Cardiac muscle cell (in vitro differentiated cells and primary cell): ENCODE measurements around the gene MAML3. TPM values are rescaled to one million over a fixed set of nuclear protein-coding genes. Genes with fewer than 3 reads are reported as not detected.

Experiments used
- DNase-seq, 2 donors: peaks; one replicate each; pipeline versions ENCODE4 v3.0.0 to v3.0.0-alpha.2; 2010 to 2017; ENCODE audit warnings: low read depth in 1 of 2, low spot score in 1 of 2
- H3K27ac ChIP-seq: fragments of 200-600 bp; sonication (generic); 2 replicates; pipeline ENCODE4 v1.5.1; 2016
- H3K27me3 ChIP-seq: fragments of 200-600 bp; sonication (generic); 2 replicates; pipeline ENCODE4 v1.6.0; 2016; ENCODE audit warnings: control low read depth
- H3K36me3 ChIP-seq: fragments of 200-600 bp; sonication (generic); 2 replicates; pipeline ENCODE4 v1.5.1; 2016; ENCODE audit warnings: control low read depth
- H3K4me1 ChIP-seq: fragments of 200-600 bp; sonication (generic); 2 replicates; pipeline ENCODE4 v1.8.1; 2017; ENCODE audit warnings: low read depth, mild to moderate bottlenecking, mixed run types
- H3K4me3 ChIP-seq: fragments of 200-600 bp; sonication (generic); 2 replicates; pipeline ENCODE4 v1.5.1; 2016; ENCODE audit warnings: mild to moderate bottlenecking
- H3K9me3 ChIP-seq: fragments of 200-600 bp; sonication (generic); 2 replicates; pipeline ENCODE4 v1.5.1; 2017; ENCODE audit warnings: low read depth, mild to moderate bottlenecking, control low read depth
- polyA plus RNA-seq: library from polyadenylated mRNA; unstranded; fragments of >200 nt; fragmentation: Nextera tagmentation; extraction: Ambion mirVana; gene quantifications from 2 replicates; pipeline ENCODE4 v1.2.1, GENCODE V29; 2016
- total RNA-seq: library from RNA; depleted of rRNA; stranded (reverse); fragments of >200 nt; gene quantifications from 2 replicates; pipeline ENCODE4 v1.2.3, GENCODE V29; 2016
- TF ChIP-seq, protein P1 (sequence below): IDR thresholded peaks from 2 replicates; pipeline ENCODE4 v1.5.1; 2012; ENCODE audit warnings: low read depth, mild to moderate bottlenecking, low read length

Gene MAML3
- total and polyA plus RNA-seq, 2 experiments from 2014 or later = 7.8 to 22.8 TPM

DNA sequence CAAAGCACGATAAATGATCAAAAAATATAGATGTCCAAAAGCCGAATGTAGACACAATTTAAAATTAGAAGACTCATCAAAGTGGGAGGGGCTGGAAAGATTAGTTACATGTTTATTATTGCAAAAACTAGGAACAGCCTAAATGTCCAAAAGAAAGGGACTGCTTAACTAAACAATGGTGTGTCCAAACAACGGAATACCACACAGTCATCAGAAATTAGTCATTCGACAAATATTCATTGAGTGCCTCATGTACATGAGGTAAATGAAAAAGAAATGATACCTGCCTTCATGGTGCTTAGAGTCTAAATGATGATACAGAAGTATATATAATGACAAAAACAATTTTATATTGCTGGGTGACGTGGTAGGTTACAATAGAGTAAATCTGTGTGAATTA is 139.7 kb downstream of the MAML3 start:
- H3K27me3 ChIP-seq = no peaks in the 10 kb centered on the region
- H3K27ac ChIP-seq = no peak overlapping the region
- no peaks in the 10 kb centered on the region for H3K9me3 ChIP-seq
- peaks cover 16% of the 10 kb centered on the region for H3K4me1 ChIP-seq
- TF ChIP-seq, protein P1, sequence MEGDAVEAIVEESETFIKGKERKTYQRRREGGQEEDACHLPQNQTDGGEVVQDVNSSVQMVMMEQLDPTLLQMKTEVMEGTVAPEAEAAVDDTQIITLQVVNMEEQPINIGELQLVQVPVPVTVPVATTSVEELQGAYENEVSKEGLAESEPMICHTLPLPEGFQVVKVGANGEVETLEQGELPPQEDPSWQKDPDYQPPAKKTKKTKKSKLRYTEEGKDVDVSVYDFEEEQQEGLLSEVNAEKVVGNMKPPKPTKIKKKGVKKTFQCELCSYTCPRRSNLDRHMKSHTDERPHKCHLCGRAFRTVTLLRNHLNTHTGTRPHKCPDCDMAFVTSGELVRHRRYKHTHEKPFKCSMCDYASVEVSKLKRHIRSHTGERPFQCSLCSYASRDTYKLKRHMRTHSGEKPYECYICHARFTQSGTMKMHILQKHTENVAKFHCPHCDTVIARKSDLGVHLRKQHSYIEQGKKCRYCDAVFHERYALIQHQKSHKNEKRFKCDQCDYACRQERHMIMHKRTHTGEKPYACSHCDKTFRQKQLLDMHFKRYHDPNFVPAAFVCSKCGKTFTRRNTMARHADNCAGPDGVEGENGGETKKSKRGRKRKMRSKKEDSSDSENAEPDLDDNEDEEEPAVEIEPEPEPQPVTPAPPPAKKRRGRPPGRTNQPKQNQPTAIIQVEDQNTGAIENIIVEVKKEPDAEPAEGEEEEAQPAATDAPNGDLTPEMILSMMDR = no peak
- H3K36me3 ChIP-seq = no peaks in the 10 kb centered on the region
- DNase-seq = no peak
- H3K4me3 ChIP-seq = no peak overlapping the region

DNA sequence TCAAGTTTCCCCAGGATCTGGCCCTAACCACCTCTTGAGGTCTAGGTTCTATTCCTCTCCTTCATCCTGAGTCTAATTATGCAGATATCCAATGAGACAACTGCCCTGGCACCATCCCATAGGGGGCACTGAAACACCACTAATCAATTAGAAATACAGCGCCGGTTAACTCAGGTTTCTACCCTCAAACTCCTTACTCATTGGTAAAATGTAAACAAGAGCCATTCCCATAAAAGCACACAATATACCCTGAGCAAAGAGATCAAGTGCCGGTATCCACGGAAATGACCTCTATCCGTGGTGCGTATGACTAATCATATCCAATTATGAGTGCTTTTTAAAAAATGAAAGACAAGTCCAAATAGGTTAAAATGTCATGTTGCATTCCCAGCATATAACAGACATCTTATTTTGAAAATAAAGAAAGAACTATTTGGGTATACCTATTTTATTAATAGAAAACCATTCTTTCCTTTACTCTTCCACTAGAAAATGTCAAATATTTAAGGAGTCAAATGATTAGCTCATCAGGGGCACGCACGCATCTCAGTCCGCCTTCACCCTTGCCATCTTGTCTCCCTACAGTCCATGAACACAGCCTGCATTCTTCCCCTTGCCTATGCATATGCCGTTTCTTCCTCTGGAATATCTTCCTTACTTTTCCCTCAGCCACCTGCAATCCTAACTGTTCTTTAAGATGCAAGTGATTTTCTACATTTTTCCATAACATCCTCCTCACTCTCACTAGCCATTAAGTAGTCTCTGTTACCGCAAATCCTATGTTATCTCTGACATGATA is 141.1 kb downstream of the MAML3 start:
- H3K27me3 ChIP-seq = no peaks in the 10 kb centered on the region
- DNase-seq = peak; percentile 60 to 75
- H3K4me1 ChIP-seq = peaks cover 17% of the 10 kb centered on the region
- H3K27ac ChIP-seq = no peak overlapping the region
- TF ChIP-seq, protein P1 = peak; percentile 70
- no peaks in the 10 kb centered on the region for H3K36me3 ChIP-seq
- H3K9me3 ChIP-seq = no peaks in the 10 kb centered on the region
- no peak overlapping the region for H3K4me3 ChIP-seq

DNA sequence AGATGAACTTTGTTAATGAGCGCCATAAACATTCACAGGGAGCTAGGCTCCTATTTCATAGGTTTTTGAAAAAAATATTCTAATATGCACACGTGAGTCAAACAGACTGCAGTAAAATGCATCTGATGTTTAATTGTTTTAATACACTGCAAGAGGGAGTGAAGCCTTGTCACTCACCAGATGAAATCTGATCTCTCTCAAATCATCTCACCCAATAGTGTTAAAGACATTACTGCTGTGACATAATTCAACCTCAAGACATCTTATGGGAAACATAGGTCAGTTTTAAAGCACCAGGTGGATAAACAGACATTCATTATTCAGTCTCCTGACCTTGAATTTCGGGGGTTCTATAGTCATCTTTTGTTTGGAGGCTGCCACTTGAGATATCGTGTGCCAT is 148.3 kb downstream of the MAML3 start:
- Histone ChIP-seq H3K4me1 (peaks cover 42% of the 10 kb centered on the region), H3K27ac (no peak overlapping the region), H3K27me3 (no peaks in the 10 kb centered on the region), H3K4me3 (no peak overlapping the region), H3K9me3 (no peaks in the 10 kb centered on the region), H3K36me3 (no peaks in the 10 kb centered on the region)
- no peak for DNase-seq
- TF ChIP-seq, protein P1 = no peak

DNA sequence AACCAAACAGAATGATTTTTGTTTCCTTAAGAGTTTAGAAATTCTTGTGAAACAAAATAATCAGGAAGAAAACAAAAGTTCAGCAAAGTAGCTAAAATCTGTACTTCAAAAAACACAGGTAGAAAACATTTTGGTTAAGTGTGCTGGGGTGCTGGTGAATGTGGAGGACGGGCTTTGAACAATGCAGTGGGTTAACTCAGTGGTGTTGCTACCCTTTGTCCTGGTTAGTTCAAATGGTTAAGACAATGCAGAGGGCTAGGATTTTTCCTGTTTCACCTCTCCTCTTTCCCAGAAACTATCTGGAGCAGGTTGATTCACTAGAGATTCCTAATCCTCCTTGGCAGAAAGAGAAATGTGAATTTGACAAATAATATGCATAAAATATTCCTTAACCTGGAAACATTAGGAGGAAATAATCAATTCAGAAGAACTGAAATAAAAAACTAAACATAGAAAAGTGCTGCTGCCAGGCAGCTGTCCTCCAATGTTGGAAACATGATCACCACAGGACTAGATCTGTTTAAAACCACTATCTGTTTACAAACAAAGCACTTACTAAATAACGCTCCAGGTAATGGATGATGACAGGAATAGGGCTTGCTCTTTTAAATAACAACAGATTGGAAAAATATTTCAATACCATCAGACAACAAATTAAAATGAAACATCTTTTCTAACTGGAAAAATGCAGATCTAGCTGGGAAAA is 148.9 kb downstream of the MAML3 start:
- DNase-seq = no peak
- Histone ChIP-seq H3K27ac (no peak overlapping the region), H3K9me3 (no peaks in the 10 kb centered on the region), H3K27me3 (no peaks in the 10 kb centered on the region), H3K4me1 (peaks cover 42% of the 10 kb centered on the region), H3K36me3 (no peaks in the 10 kb centered on the region), H3K4me3 (peak overlapping the region; percentile 14)
- TF ChIP-seq, protein P1 = no peak

DNA sequence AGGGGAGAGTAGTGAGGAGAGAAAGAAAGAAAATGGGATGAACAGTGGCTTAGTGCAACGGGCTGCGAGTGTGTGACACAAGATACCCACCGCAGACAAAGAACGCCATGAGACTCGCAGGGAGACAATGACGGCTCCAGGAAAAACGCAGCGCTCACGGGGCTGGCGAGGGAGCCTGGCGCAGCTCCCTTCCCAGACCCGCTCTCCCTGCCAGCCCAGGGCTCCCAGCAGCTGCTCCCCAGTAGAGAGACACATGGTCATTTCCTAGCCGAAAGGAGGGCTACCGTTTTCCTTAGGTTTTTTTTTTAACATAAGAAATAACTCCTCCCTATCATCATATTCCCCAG is 149.5 kb downstream of the MAML3 start:
- Histone ChIP-seq H3K36me3 (no peaks in the 10 kb centered on the region), H3K27me3 (no peaks in the 10 kb centered on the region), H3K9me3 (no peaks in the 10 kb centered on the region), H3K27ac (no peak overlapping the region), H3K4me1 (peaks cover 42% of the 10 kb centered on the region), H3K4me3 (peak overlapping the region; percentile 14)
- DNase-seq = peak; percentile 55 to 59
- TF ChIP-seq, protein P1 = no peak
